CD8-positive, alpha-beta memory T cell (primary cell): ENCODE data around the gene ABCC4. TPM values are rescaled to one million over a fixed set of nuclear protein-coding genes. Genes with fewer than 3 reads are reported as not detected.

Experiments used
- CTCF ChIA-PET: fragments of 350-600 bp; sonication (Branson Sonifier 250); formaldehyde crosslinking; loops from one replicate; lab custom pipeline; 2021; ENCODE audit warnings: antibody characterized with exemption; lab: Charles Lee
- POLR2A ChIA-PET: fragments of 350-600 bp; sonication (Branson Sonifier 250); formaldehyde crosslinking; loops from one replicate; lab custom pipeline; 2021; ENCODE audit warnings: antibody characterized with exemption; lab: Charles Lee
- DNase-seq, 5 donors: peaks; one replicate each; pipeline versions ENCODE4 v3.0.0 to v3.0.0-alpha.2; 2020 to 2022; ENCODE audit warnings: mixed read lengths in 1 of 5
- H3K27ac ChIP-seq: one replicate; pipeline ENCODE4 v1.7.0; 2013; ENCODE audit warnings: low read depth, mild to moderate bottlenecking, low read length, moderate library complexity
- H3K27me3 ChIP-seq: 2 replicates; pipeline ENCODE4 v1.7.0; 2013; ENCODE audit warnings: low read length, mild to moderate bottlenecking; ENCODE audit not compliant: insufficient read depth, poor library complexity, severe bottlenecking
- H3K36me3 ChIP-seq: 2 replicates; pipeline ENCODE4 v1.7.0; 2013; ENCODE audit warnings: mild to moderate bottlenecking, low read length, moderate library complexity; ENCODE audit not compliant: insufficient read depth
- H3K4me1 ChIP-seq: 2 replicates; pipeline ENCODE4 v1.7.0; 2013; ENCODE audit warnings: mild to moderate bottlenecking, low read length, moderate library complexity; ENCODE audit not compliant: insufficient read depth
- H3K4me3 ChIP-seq: 2 replicates; pipeline ENCODE4 v1.7.0; 2013; ENCODE audit warnings: mild to moderate bottlenecking, low read length
- H3K9me3 ChIP-seq: 2 replicates; pipeline ENCODE4 v1.7.0; 2013; ENCODE audit warnings: mild to moderate bottlenecking, low read length
- H3K27ac Mint-ChIP-seq, 8 donors: one replicate each; pipeline ENCODE4 v1.8.0; 2020 to 2021; ENCODE audit warnings: mixed read lengths in 8 of 8, mild to moderate bottlenecking in 6 of 8, inconsistent platforms in 3 of 8, moderate library complexity in 3 of 8
- H3K27me3 Mint-ChIP-seq, 2 donors: one replicate each; pipeline ENCODE4 v1.8.0; 2020 to 2021; ENCODE audit warnings: mixed read lengths in 2 of 2, mild to moderate bottlenecking in 1 of 2, moderate library complexity in 1 of 2
- H3K36me3 Mint-ChIP-seq, 3 donors: one replicate each; pipeline ENCODE4 v1.8.0; 2020 to 2021; ENCODE audit warnings: mixed read lengths in 3 of 3, inconsistent platforms in 1 of 3, mild to moderate bottlenecking in 1 of 3
- H3K4me1 Mint-ChIP-seq, 3 donors: one replicate each; pipeline ENCODE4 v1.8.0; 2020 to 2021; ENCODE audit warnings: mixed read lengths in 3 of 3, inconsistent platforms in 1 of 3, mild to moderate bottlenecking in 1 of 3
- H3K4me3 Mint-ChIP-seq, 7 donors: one replicate each; pipeline ENCODE4 v1.8.0; 2020 to 2021; ENCODE audit warnings: mixed read lengths in 7 of 7, mild to moderate bottlenecking in 6 of 7, moderate library complexity in 4 of 7, inconsistent platforms in 2 of 7
- H3K9me3 Mint-ChIP-seq, 5 donors: one replicate each; pipeline ENCODE4 v1.8.0; 2020 to 2022; ENCODE audit warnings: mixed read lengths in 5 of 5, mild to moderate bottlenecking in 3 of 5, moderate library complexity in 2 of 5, inconsistent platforms in 1 of 5
- polyA plus RNA-seq: library from polyadenylated mRNA; unstranded; fragments of 300-500 nt; fragmentation: Illumina TruSeq; gene quantifications from one replicate; pipeline ENCODE4 v1.2.3, GENCODE V29; 2021
- total RNA-seq, 2 experiments: library from RNA; stranded (reverse); gene quantifications; one replicate each; pipeline ENCODE4 v1.2.3, GENCODE V29; 2021

ABCC4 gene
- total RNA-seq: 10 to 100 TPM; 11.2 to 12.5 TPM
- 3.0 TPM for polyA plus RNA-seq

GRCh38 chr13:95301183-95301967, at the start of gene ABCC4:
Gene ABCC4 (minus strand): TSS chr13:95301451. CDS start chr13:95301314, 137 bp downstream.
- peaks cover 13% of the 10 kb centered on the region for H3K4me1 ChIP-seq
- peak within 1 kb of the TSS; percentile 85 for H3K4me3 ChIP-seq
- ChIA-PET CTCF (interaction anchor here (1.0 to 7.6 kb wide), 3 partner anchors 20 to 103 kb away, joined by 3 to 60 read pairs (median 8); no protein-coding TSS in a partner anchor), POLR2A (interaction anchor here (0.6 kb wide), 1 partner anchor 14 kb away, joined by 3 read pairs; no protein-coding TSS in a partner anchor)
- DNase-seq: peak; percentile 12 to 59 (median 48)
- no peaks in the 10 kb centered on the region for H3K36me3 ChIP-seq
- Mint-ChIP-seq H3K27ac (peak within 1 kb of the TSS in 7 of 8 donors; percentile 41 to 90 (median 78)), H3K4me1 (peaks cover 23 to 34% (median 33%) of the 10 kb centered on the region in 3 donors), H3K36me3 (peaks cover 0 to 3% (median 1%) of the 10 kb centered on the region in 3 donors), H3K4me3 (peak within 1 kb of the TSS; percentile 89 to 96 (median 90)), H3K27me3 (peaks cover 0 to 5% of the 10 kb centered on the region in 2 donors), H3K9me3 (no peaks in the 10 kb centered on the region)
- no peaks in the 10 kb centered on the region for H3K27me3 ChIP-seq
- no peaks in the 10 kb centered on the region for H3K9me3 ChIP-seq
- H3K27ac ChIP-seq: peak within 1 kb of the TSS; percentile 25

- POLR2A ChIA-PET: no interaction called here
- peaks cover 21 to 22% of the 10 kb centered on the region in 2 donors for H3K27me3 Mint-ChIP-seq
- no peak overlapping the region for H3K27ac Mint-ChIP-seq
- H3K4me3 Mint-ChIP-seq: no peak overlapping the region
- peaks cover 0 to 2% (median 0%) of the 10 kb centered on the region in 5 donors for H3K9me3 Mint-ChIP-seq
- CTCF ChIA-PET: no interaction called here
- Histone ChIP-seq H3K4me1 (no peaks in the 10 kb centered on the region), H3K27me3 (no peaks in the 10 kb centered on the region), H3K36me3 (no peaks in the 10 kb centered on the region), H3K27ac (no peak overlapping the region), H3K4me3 (no peak overlapping the region), H3K9me3 (no peaks in the 10 kb centered on the region)
- H3K4me1 Mint-ChIP-seq: no peaks in the 10 kb centered on the region
- peaks cover 0 to 1% (median 0%) of the 10 kb centered on the region in 3 donors for H3K36me3 Mint-ChIP-seq
- DNase-seq: no peak
Measured at GRCh38 chr13:95349267-95349666, 48.0 kb upstream of the ABCC4 start.

- no peak overlapping the region for H3K27ac Mint-ChIP-seq
- H3K27me3 Mint-ChIP-seq: peaks cover 6 to 13% of the 10 kb centered on the region in 2 donors
- H3K36me3 ChIP-seq: no peaks in the 10 kb centered on the region
- H3K27me3 ChIP-seq: no peaks in the 10 kb centered on the region
- no peak overlapping the region for H3K27ac ChIP-seq
- ChIA-PET CTCF (no interaction called here), POLR2A (no interaction called here)
- no peak for DNase-seq
- H3K9me3 Mint-ChIP-seq: no peaks in the 10 kb centered on the region
- no peak overlapping the region for H3K4me3 ChIP-seq
- H3K4me1 ChIP-seq: no peaks in the 10 kb centered on the region
- H3K9me3 ChIP-seq: no peaks in the 10 kb centered on the region
- no peaks in the 10 kb centered on the region for H3K36me3 Mint-ChIP-seq
- H3K4me3 Mint-ChIP-seq: no peak overlapping the region
- H3K4me1 Mint-ChIP-seq: no peaks in the 10 kb centered on the region
Measured at GRCh38 chr13:95343944-95344343, 42.7 kb upstream of the ABCC4 start.

GRCh38 chr13:95341441-95341840, 40.2 kb upstream of the ABCC4 start:
- H3K27ac Mint-ChIP-seq: no peak overlapping the region
- no peaks in the 10 kb centered on the region for H3K9me3 ChIP-seq
- no peaks in the 10 kb centered on the region for H3K4me1 Mint-ChIP-seq
- no peaks in the 10 kb centered on the region for H3K4me1 ChIP-seq
- no peaks in the 10 kb centered on the region for H3K36me3 Mint-ChIP-seq
- no peak overlapping the region for H3K4me3 ChIP-seq
- H3K27me3 ChIP-seq: no peaks in the 10 kb centered on the region
- H3K4me3 Mint-ChIP-seq: no peak overlapping the region
- no peak overlapping the region for H3K27ac ChIP-seq
- no peaks in the 10 kb centered on the region for H3K36me3 ChIP-seq
- H3K9me3 Mint-ChIP-seq: no peaks in the 10 kb centered on the region
- CTCF ChIA-PET: no interaction called here
- no peak for DNase-seq
- peaks cover 0 to 6% of the 10 kb centered on the region in 2 donors for H3K27me3 Mint-ChIP-seq
- POLR2A ChIA-PET: no interaction called here

GRCh38 chr13:95338905-95339304, 37.7 kb upstream of the ABCC4 start:
- Histone ChIP-seq H3K9me3 (no peaks in the 10 kb centered on the region), H3K4me1 (no peaks in the 10 kb centered on the region), H3K27ac (no peak overlapping the region), H3K27me3 (no peaks in the 10 kb centered on the region), H3K4me3 (no peak overlapping the region), H3K36me3 (no peaks in the 10 kb centered on the region)
- DNase-seq: no peak
- Mint-ChIP-seq H3K36me3 (no peaks in the 10 kb centered on the region), H3K9me3 (no peaks in the 10 kb centered on the region), H3K4me3 (no peak overlapping the region), H3K27me3 (peaks cover 0 to 3% of the 10 kb centered on the region in 2 donors), H3K4me1 (no peaks in the 10 kb centered on the region), H3K27ac (no peak overlapping the region)
- CTCF ChIA-PET: no interaction called here
- POLR2A ChIA-PET: no interaction called here

GRCh38 chr13:95337597-95337996, 36.3 kb upstream of the ABCC4 start:
- DNase-seq: no peak
- no peaks in the 10 kb centered on the region for H3K9me3 Mint-ChIP-seq
- Histone ChIP-seq H3K27ac (no peak overlapping the region), H3K27me3 (no peaks in the 10 kb centered on the region), H3K36me3 (no peaks in the 10 kb centered on the region), H3K4me1 (no peaks in the 10 kb centered on the region), H3K4me3 (no peak overlapping the region), H3K9me3 (no peaks in the 10 kb centered on the region)
- H3K36me3 Mint-ChIP-seq: no peaks in the 10 kb centered on the region
- no peak overlapping the region for H3K4me3 Mint-ChIP-seq
- ChIA-PET POLR2A (no interaction called here), CTCF (no interaction called here)
- peaks cover 0 to 3% of the 10 kb centered on the region in 2 donors for H3K27me3 Mint-ChIP-seq
- H3K27ac Mint-ChIP-seq: no peak overlapping the region
- H3K4me1 Mint-ChIP-seq: no peaks in the 10 kb centered on the region

GRCh38 chr13:95335667-95336066, 34.4 kb upstream of the ABCC4 start:
- no peaks in the 10 kb centered on the region for H3K9me3 Mint-ChIP-seq
- CTCF ChIA-PET: interaction anchor here (1.0 kb wide), 1 partner anchor 69 kb away, joined by 3 read pairs; no protein-coding TSS in a partner anchor
- Histone ChIP-seq H3K4me1 (no peaks in the 10 kb centered on the region), H3K36me3 (no peaks in the 10 kb centered on the region), H3K4me3 (no peak overlapping the region), H3K27ac (no peak overlapping the region), H3K9me3 (no peaks in the 10 kb centered on the region), H3K27me3 (no peaks in the 10 kb centered on the region)
- no peaks in the 10 kb centered on the region for H3K36me3 Mint-ChIP-seq
- POLR2A ChIA-PET: no interaction called here
- peaks cover 0 to 3% of the 10 kb centered on the region in 2 donors for H3K27me3 Mint-ChIP-seq
- DNase-seq: no peak
- H3K4me3 Mint-ChIP-seq: no peak overlapping the region
- no peak overlapping the region for H3K27ac Mint-ChIP-seq
- no peaks in the 10 kb centered on the region for H3K4me1 Mint-ChIP-seq

GRCh38 chr13:95328386-95328785, 27.1 kb upstream of the ABCC4 start:
- Histone ChIP-seq H3K4me3 (no peak overlapping the region), H3K4me1 (no peaks in the 10 kb centered on the region), H3K27me3 (no peaks in the 10 kb centered on the region), H3K9me3 (no peaks in the 10 kb centered on the region), H3K27ac (no peak overlapping the region), H3K36me3 (no peaks in the 10 kb centered on the region)
- Mint-ChIP-seq H3K4me3 (no peak overlapping the region), H3K4me1 (no peaks in the 10 kb centered on the region), H3K27me3 (no peaks in the 10 kb centered on the region), H3K36me3 (no peaks in the 10 kb centered on the region), H3K27ac (no peak overlapping the region), H3K9me3 (no peaks in the 10 kb centered on the region)
- no peak for DNase-seq
- ChIA-PET CTCF (no interaction called here), POLR2A (no interaction called here)
